Measurements from ENCODE around the gene DNAJC13. TPM values are rescaled to one million over a fixed set of nuclear protein-coding genes. Genes with fewer than 3 reads are reported as not detected.
"Not testable (repeated sequence)": the region's sequence is repeated elsewhere in the genome, so short reads cannot be mapped to it uniquely, and the experiment has no call there.

The DNAJC13 gene
- total and polyA plus RNA-seq, 2 donors from 2014 or later: 11.5 to 43.1 TPM

- no peaks in the 10 kb centered on the region for H3K27me3 ChIP-seq (ENCODE audit: control insufficient read depth, insufficient read depth, low read length)
- H3K27ac ChIP-seq (ENCODE audit: low read depth in 2 of 2, low read length in 2 of 2): no peak overlapping the region
- FAIRE-seq (no peak), DNase-seq (no peak)
- no peak for TF ChIP-seq CTCF (IDR thresholded peaks at IDR 0.05; ENCODE audit: borderline replicate concordance, extremely low read depth, insufficient read depth)
- no peak overlapping the region for H3K9ac ChIP-seq (ENCODE audit: low read length in 3 of 3)
- H3K4me3 ChIP-seq (ENCODE audit: low read length in 3 of 3): no peak overlapping the region
- H3K4me1 ChIP-seq (ENCODE audit: control insufficient read depth in 2 of 3, insufficient read depth in 2 of 3, low read depth in 1 of 3, low read length in 3 of 3): peaks cover 0 to 4% (median 0%) of the 10 kb centered on the region in 3 donors
- H3K9me3 ChIP-seq (ENCODE audit: control insufficient read depth in 2 of 3, insufficient read depth in 1 of 3, low read length in 3 of 3): no peaks in the 10 kb centered on the region
- H3K36me3 ChIP-seq (ENCODE audit: control insufficient read depth in 2 of 3, insufficient read depth in 3 of 3, low read length in 3 of 3): peaks cover 0 to 11% (median 10%) of the 10 kb centered on the region in 3 donors
- intact Hi-C loops (cut with DNase I): no loop called here
Measured at GRCh38 chr3:132555306-132556035, 138.2 kb downstream of the DNAJC13 start.

- H3K4me1 ChIP-seq (ENCODE audit: control insufficient read depth in 2 of 3, insufficient read depth in 2 of 3, low read depth in 1 of 3, low read length in 3 of 3); intact Hi-C loops (cut with DNase I); FAIRE-seq; H3K27me3 ChIP-seq (ENCODE audit: control insufficient read depth, insufficient read depth, low read length); H3K9ac ChIP-seq (ENCODE audit: low read length in 3 of 3); H3K9me3 ChIP-seq (ENCODE audit: control insufficient read depth in 2 of 3, insufficient read depth in 1 of 3, low read length in 3 of 3); H3K27ac ChIP-seq (ENCODE audit: low read depth in 2 of 2, low read length in 2 of 2); DNase-seq; H3K4me3 ChIP-seq (ENCODE audit: low read length in 3 of 3): not testable (repeated sequence)
- peaks cover 0 to 13% (median 11%) of the 10 kb centered on the region in 3 donors for H3K36me3 ChIP-seq (ENCODE audit: control insufficient read depth in 2 of 3, insufficient read depth in 3 of 3, low read length in 3 of 3)
Measured at GRCh38 chr3:132556036-132556386, 138.7 kb downstream of the DNAJC13 start.

GRCh38 chr3:132556508-132557159 is 139.3 kb downstream of the DNAJC13 start:
- TF ChIP-seq CTCF (IDR thresholded peaks at IDR 0.05; ENCODE audit: borderline replicate concordance, extremely low read depth, insufficient read depth): no peak

GRCh38 chr3:132561003-132561402 is 143.7 kb downstream of the DNAJC13 start:
- DNase-seq (no peak), FAIRE-seq (no peak)
- Histone ChIP-seq H3K9ac (ENCODE audit: low read length in 3 of 3) (no peak overlapping the region), H3K36me3 (ENCODE audit: control insufficient read depth in 2 of 3, insufficient read depth in 3 of 3, low read length in 3 of 3) (peaks cover 0 to 11% (median 11%) of the 10 kb centered on the region in 3 donors), H3K4me3 (ENCODE audit: low read length in 3 of 3) (no peak overlapping the region), H3K9me3 (ENCODE audit: control insufficient read depth in 2 of 3, insufficient read depth in 1 of 3, low read length in 3 of 3) (no peaks in the 10 kb centered on the region), H3K27ac (ENCODE audit: low read depth in 2 of 2, low read length in 2 of 2) (no peak overlapping the region), H3K27me3 (ENCODE audit: control insufficient read depth, insufficient read depth, low read length) (no peaks in the 10 kb centered on the region), H3K4me1 (ENCODE audit: control insufficient read depth in 2 of 3, insufficient read depth in 2 of 3, low read depth in 1 of 3, low read length in 3 of 3) (peaks cover 0 to 2% (median 0%) of the 10 kb centered on the region in 3 donors)
- TF ChIP-seq CTCF (IDR thresholded peaks at IDR 0.05; ENCODE audit: borderline replicate concordance, extremely low read depth, insufficient read depth): no peak
- intact Hi-C loops (cut with DNase I): no loop called here

More at GRCh38 chr3:132556508-132557159, 139.3 kb downstream of the DNAJC13 start:
- Histone ChIP-seq H3K4me3 (ENCODE audit: low read length in 3 of 3) (no peak overlapping the region), H3K36me3 (ENCODE audit: control insufficient read depth in 2 of 3, insufficient read depth in 3 of 3, low read length in 3 of 3) (peaks cover 0 to 13% (median 11%) of the 10 kb centered on the region in 3 donors), H3K9ac (ENCODE audit: low read length in 3 of 3) (no peak overlapping the region), H3K9me3 (ENCODE audit: control insufficient read depth in 2 of 3, insufficient read depth in 1 of 3, low read length in 3 of 3) (no peaks in the 10 kb centered on the region), H3K27ac (ENCODE audit: low read depth in 2 of 2, low read length in 2 of 2) (no peak overlapping the region), H3K4me1 (ENCODE audit: control insufficient read depth in 2 of 3, insufficient read depth in 2 of 3, low read depth in 1 of 3, low read length in 3 of 3) (peaks cover 0 to 2% (median 0%) of the 10 kb centered on the region in 3 donors), H3K27me3 (ENCODE audit: control insufficient read depth, insufficient read depth, low read length) (no peaks in the 10 kb centered on the region)
- DNase-seq: no peak
- intact Hi-C loops (cut with DNase I): no loop called here
- FAIRE-seq: no peak

Data from kidney (tissue), 14 donors.